PFSK-1 (cell line): ENCODE data around the gene RDX.

Experiments
- FOXP2 ChIP-seq: optimal IDR thresholded peaks from 2 replicates; pipeline ENCODE3; 2011; ENCODE audit warnings: borderline replicate concordance, control low read depth, inconsistent platforms; ENCODE audit not compliant: insufficient read depth; ENCODE audit errors: extremely low read length, extremely low read depth
- POLR2AphosphoS5 ChIP-seq: IDR thresholded peaks from 2 replicates; pipeline ENCODE4 v1.6.1; 2012; ENCODE audit warnings: low read depth, mild to moderate bottlenecking, control low read depth, low read length, moderate library complexity
- REST ChIP-seq, 2 experiments: IDR thresholded peaks; 2 replicates each; pipeline versions ENCODE4 v1.6.1 to v1.8.0; 2011 to 2012; ENCODE audit warnings: low read depth in 2 of 2, low read length in 2 of 2, control low read depth in 1 of 2, inconsistent platforms in 1 of 2, mild to moderate bottlenecking in 1 of 2, moderate library complexity in 1 of 2; ENCODE audit not compliant: insufficient read depth in 1 of 2
- SIN3A ChIP-seq: IDR thresholded peaks from 2 replicates; pipeline ENCODE4 v1.6.1; 2012; ENCODE audit warnings: mild to moderate bottlenecking, low read length, moderate library complexity, borderline replicate concordance; ENCODE audit not compliant: insufficient read depth
- TAF1 ChIP-seq: IDR thresholded peaks from 2 replicates; pipeline ENCODE4 v1.6.1; 2012; ENCODE audit warnings: low read length, control low read depth, borderline replicate concordance; ENCODE audit not compliant: insufficient read depth

GRCh38 chr11:110141812-110142211 is 154.6 kb downstream of the RDX start:
- TF ChIP-seq SIN3A (no peak), POLR2AphosphoS5 (no peak), REST (IDR thresholded peaks at IDR 0.05; ENCODE audit: insufficient read depth in 1 of 2, low read depth in 2 of 2, low read length in 2 of 2) (no peak), TAF1 (no peak), FOXP2 (no peak)
